Bone marrow (tissue), 2 donors: Measurements from ENCODE around the gene GGNBP2.

Experiments
- DNase-seq, 2 donors: peaks; one replicate each; lab custom pipeline; 2025; lab: John Stamatoyannopoulos, UW

GGNBP2 gene

GRCh38 chr17:36629970-36630502 is 85.3 kb downstream of the GGNBP2 start:
- no peak for DNase-seq

GRCh38 chr17:36631022-36631421 is 86.3 kb downstream of the GGNBP2 start:
- no peak for DNase-seq

GRCh38 chr17:36632916-36633771 is 88.4 kb downstream of the GGNBP2 start:
- no peak for DNase-seq
